Smooth muscle cell (in vitro differentiated cells): ENCODE measurements around the gene TMEM267. TPM values are rescaled to one million over a fixed set of nuclear protein-coding genes. Genes with fewer than 3 reads are reported as not detected.
"Not testable (repeated sequence)": the region's sequence is repeated elsewhere in the genome, so short reads cannot be mapped to it uniquely, and the experiment has no call there.

Experiments used
- DNase-seq: peaks from one replicate; lab custom pipeline; 2025; ENCODE audit not compliant: unreplicated experiment; lab: John Stamatoyannopoulos, UW
- H2AFZ ChIP-seq: fragments of 200-600 bp; sonication (generic); 2 replicates; pipeline ENCODE4 v1.6.0; 2016; ENCODE audit warnings: antibody characterized with exemption, low read depth, mild to moderate bottlenecking
- H3F3A ChIP-seq: fragments of 200-600 bp; sonication (generic); 2 replicates; pipeline ENCODE4 v1.6.0; 2017; ENCODE audit warnings: antibody characterized with exemption, low read depth
- H3K27ac ChIP-seq: fragments of 200-600 bp; sonication (generic); 2 replicates; pipeline ENCODE4 v1.5.1; 2016; ENCODE audit warnings: low read depth, mild to moderate bottlenecking
- H3K27me3 ChIP-seq: fragments of 200-600 bp; sonication (generic); 2 replicates; pipeline ENCODE4 v1.6.1; 2016; ENCODE audit warnings: low read depth, mild to moderate bottlenecking
- H3K36me3 ChIP-seq: fragments of 200-600 bp; sonication (generic); 2 replicates; pipeline ENCODE4 v1.5.1; 2016; ENCODE audit warnings: low read depth
- H3K4me1 ChIP-seq: fragments of 200-600 bp; sonication (generic); 2 replicates; pipeline ENCODE4 v1.5.1; 2016; ENCODE audit warnings: low read depth
- H3K4me2 ChIP-seq: fragments of 200-600 bp; sonication (generic); 2 replicates; pipeline ENCODE4 v1.6.0; 2016; ENCODE audit warnings: mild to moderate bottlenecking
- H3K4me3 ChIP-seq: fragments of 200-600 bp; sonication (generic); 2 replicates; pipeline ENCODE4 v1.5.1; 2016; ENCODE audit warnings: mild to moderate bottlenecking
- H3K79me2 ChIP-seq: fragments of 200-600 bp; sonication (generic); 2 replicates; pipeline ENCODE4 v1.6.0; 2016; ENCODE audit warnings: low read depth, mild to moderate bottlenecking
- H3K9ac ChIP-seq: fragments of 200-600 bp; sonication (generic); 2 replicates; pipeline ENCODE4 v1.6.0; 2016; ENCODE audit warnings: low read depth
- H3K9me3 ChIP-seq: fragments of 200-600 bp; sonication (generic); replicated peaks from 2 replicates; pipeline ENCODE4 v1.5.1; 2016; ENCODE audit warnings: low read depth
- H4K20me1 ChIP-seq: fragments of 200-600 bp; sonication (generic); 2 replicates; pipeline ENCODE4 v1.6.0; 2016; ENCODE audit warnings: low read depth
- WGBS: methylation state at CpG from one replicate; pipeline ENCODE4 v1.1.7; 2016; ENCODE audit warnings: low lambda C conversion rate; 5-methylcytosine and 5-hydroxymethylcytosine counted together
- polyA plus RNA-seq: library from polyadenylated mRNA; unstranded; fragments of >200 nt; fragmentation: Nextera tagmentation; extraction: Ambion mirVana; gene quantifications from 2 replicates; pipeline ENCODE4 v1.2.1, GENCODE V29; 2016
- total RNA-seq: library from RNA; depleted of rRNA; stranded (reverse); fragments of >200 nt; gene quantifications from 2 replicates; pipeline ENCODE4 v1.2.3, GENCODE V29; 2014
- TF ChIP-seq, protein P1 (sequence below): fragments of 200-600 bp; sonication (generic); IDR thresholded peaks from 2 replicates; pipeline ENCODE4 v1.5.1; 2017; ENCODE audit warnings: borderline replicate concordance, mild to moderate bottlenecking, antibody characterized with exemption; ENCODE audit not compliant: insufficient read depth, poor library complexity, severe bottlenecking

Gene TMEM267
- total and polyA plus RNA-seq, 2 experiments from 2014 or later, result 7.4 to 22.9 TPM

DNA sequence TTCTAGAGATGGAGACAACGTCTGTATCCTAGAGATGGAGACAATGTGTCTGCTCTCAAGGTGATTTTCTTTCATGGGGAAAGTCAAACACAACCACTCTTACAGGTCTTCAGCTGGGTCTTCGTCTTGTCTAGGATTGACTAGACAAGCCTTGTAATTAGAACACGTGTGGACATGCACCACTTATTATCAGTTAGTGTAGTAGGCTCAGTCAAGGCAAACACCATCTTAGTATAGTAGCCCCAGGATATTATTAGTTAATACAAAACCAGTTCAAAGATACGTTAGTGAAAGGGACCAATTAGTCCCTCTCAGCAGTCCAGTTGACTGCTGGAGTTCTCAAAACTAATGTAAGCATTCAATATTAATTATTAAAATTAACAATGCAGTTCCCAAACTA, 56.4 kb downstream of the TMEM267 start:
- no peak overlapping the region for H2AFZ ChIP-seq
- WGBS, result 72% methylated on average over 4 of the region's 4 CpGs

DNA sequence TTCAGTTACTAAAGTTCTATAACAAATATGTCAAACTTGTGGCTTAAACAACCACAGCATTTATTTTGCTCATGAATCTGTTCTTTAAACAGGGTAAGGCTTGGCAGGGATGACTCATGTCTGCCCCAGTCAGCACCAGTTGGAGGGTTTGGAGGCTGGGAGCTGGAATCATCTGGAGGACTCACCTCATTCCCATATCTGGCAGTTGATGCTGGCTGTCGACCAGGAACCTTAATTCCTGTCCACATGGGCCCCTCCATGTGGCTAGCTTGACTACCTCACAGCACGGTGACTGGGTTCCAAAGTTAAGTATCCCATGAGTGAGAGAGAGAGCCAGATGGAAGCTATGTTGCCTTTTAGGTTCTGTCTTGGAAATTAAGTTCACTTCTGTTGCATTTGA, 57.7 kb downstream of the TMEM267 start:
- Histone ChIP-seq H3K79me2 (no peaks in the 10 kb centered on the region), H3K4me1 (no peaks in the 10 kb centered on the region), H3K9me3 (no peaks in the 10 kb centered on the region), H3K9ac (no peak overlapping the region), H4K20me1 (no peaks in the 10 kb centered on the region), H3K27ac (no peak overlapping the region), H3F3A (no peaks in the 10 kb centered on the region), H3K4me2 (no peak overlapping the region), H2AFZ (no peak overlapping the region), H3K36me3 (no peaks in the 10 kb centered on the region), H3K4me3 (no peak overlapping the region), H3K27me3 (no peaks in the 10 kb centered on the region)
- DNase-seq, result no peak
- TF ChIP-seq, protein P1, sequence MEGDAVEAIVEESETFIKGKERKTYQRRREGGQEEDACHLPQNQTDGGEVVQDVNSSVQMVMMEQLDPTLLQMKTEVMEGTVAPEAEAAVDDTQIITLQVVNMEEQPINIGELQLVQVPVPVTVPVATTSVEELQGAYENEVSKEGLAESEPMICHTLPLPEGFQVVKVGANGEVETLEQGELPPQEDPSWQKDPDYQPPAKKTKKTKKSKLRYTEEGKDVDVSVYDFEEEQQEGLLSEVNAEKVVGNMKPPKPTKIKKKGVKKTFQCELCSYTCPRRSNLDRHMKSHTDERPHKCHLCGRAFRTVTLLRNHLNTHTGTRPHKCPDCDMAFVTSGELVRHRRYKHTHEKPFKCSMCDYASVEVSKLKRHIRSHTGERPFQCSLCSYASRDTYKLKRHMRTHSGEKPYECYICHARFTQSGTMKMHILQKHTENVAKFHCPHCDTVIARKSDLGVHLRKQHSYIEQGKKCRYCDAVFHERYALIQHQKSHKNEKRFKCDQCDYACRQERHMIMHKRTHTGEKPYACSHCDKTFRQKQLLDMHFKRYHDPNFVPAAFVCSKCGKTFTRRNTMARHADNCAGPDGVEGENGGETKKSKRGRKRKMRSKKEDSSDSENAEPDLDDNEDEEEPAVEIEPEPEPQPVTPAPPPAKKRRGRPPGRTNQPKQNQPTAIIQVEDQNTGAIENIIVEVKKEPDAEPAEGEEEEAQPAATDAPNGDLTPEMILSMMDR, result no peak
- 49% methylated on average over 2 of the region's 2 CpGs for WGBS

More for the DNA sequence above, 56.4 kb downstream of the TMEM267 start:
- Histone ChIP-seq H3F3A (no peaks in the 10 kb centered on the region), H3K9ac (no peak overlapping the region), H3K9me3 (no peaks in the 10 kb centered on the region), H4K20me1 (no peaks in the 10 kb centered on the region), H3K4me1 (no peaks in the 10 kb centered on the region), H3K27me3 (no peaks in the 10 kb centered on the region), H3K4me3 (no peak overlapping the region), H3K79me2 (no peaks in the 10 kb centered on the region), H3K27ac (no peak overlapping the region), H3K36me3 (no peaks in the 10 kb centered on the region), H3K4me2 (no peak overlapping the region)
- no peak for DNase-seq
- TF ChIP-seq, protein P1, result no peak

DNA sequence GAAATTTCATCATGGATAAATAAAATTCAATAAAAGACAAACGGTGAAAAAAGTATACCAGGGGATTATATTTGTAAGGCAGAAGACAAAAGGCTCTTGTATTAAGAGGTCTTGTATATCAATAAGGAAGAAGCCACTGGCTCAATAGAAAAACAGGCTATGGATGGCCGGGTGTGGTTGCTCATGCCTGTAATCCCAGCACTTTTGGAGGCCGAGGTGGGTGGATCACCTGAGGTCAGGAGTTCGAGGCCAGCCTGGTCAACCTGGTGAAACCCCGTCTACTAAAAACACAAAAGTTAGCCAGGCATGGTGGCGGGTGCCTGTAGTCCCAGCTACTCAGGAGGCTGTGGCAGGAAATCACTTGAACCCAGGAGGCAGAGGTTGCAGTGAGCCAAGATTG, 60.6 kb downstream of the TMEM267 start:
- DNase-seq, H3K27ac ChIP-seq, H3K4me3 ChIP-seq, H3K4me2 ChIP-seq, H3K9me3 ChIP-seq, H3K4me1 ChIP-seq, H2AFZ ChIP-seq, H4K20me1 ChIP-seq, H3K79me2 ChIP-seq, H3F3A ChIP-seq, H3K36me3 ChIP-seq, H3K27me3 ChIP-seq, H3K9ac ChIP-seq: not testable (repeated sequence)
- WGBS, result 93% methylated on average over 6 of the region's 6 CpGs

DNA sequence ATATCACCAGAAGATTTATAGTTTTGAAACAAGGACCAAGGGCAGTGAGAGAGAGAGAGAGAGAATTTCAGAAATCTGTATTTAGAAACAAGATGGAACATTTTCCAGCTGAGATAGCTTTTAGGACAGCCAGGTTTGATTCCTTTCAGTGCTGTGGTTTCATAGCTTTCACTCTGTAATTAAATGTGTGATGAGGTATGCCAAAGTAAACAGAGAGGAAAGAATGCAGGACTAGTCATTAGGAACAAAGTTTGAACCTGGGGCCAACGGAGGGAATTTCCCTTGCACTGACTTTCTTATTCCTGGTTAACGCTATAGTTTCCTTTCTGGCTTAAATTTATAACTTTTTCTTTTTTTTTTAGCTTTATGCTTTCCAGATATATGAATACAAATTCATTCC, 61.5 kb downstream of the TMEM267 start:
- no peaks in the 10 kb centered on the region for H3K79me2 ChIP-seq
- no peaks in the 10 kb centered on the region for H4K20me1 ChIP-seq
- no peaks in the 10 kb centered on the region for H3K27me3 ChIP-seq
- H3K9ac ChIP-seq, result no peak overlapping the region
- H2AFZ ChIP-seq, result no peak overlapping the region
- no peak overlapping the region for H3K4me3 ChIP-seq
- no peaks in the 10 kb centered on the region for H3K9me3 ChIP-seq
- no peaks in the 10 kb centered on the region for H3K36me3 ChIP-seq
- no peak overlapping the region for H3K27ac ChIP-seq
- H3K4me2 ChIP-seq, result no peak overlapping the region
- WGBS, result 51% methylated on average over 2 of the region's 2 CpGs
- no peaks in the 10 kb centered on the region for H3F3A ChIP-seq
- H3K4me1 ChIP-seq, result no peaks in the 10 kb centered on the region
- no peak for DNase-seq
- TF ChIP-seq, protein P1, result no peak
